Esophagus (tissue), 2 donors: ENCODE measurements around the gene FOXP1. TPM values are rescaled to one million over a fixed set of nuclear protein-coding genes. Genes with fewer than 3 reads are reported as not detected.

Experiments
- H3K27ac ChIP-seq, 2 donors: one replicate each; pipeline ENCODE4 v1.5.1; 2013; ENCODE audit warnings: low read depth in 2 of 2, mild to moderate bottlenecking in 2 of 2, inconsistent platforms in 1 of 2, low read length in 1 of 2, moderate library complexity in 1 of 2
- H3K27me3 ChIP-seq, 2 donors: one replicate each; pipeline ENCODE4 v1.6.1; 2013; ENCODE audit warnings: low read length in 2 of 2, control low read depth in 1 of 2, mild to moderate bottlenecking in 1 of 2; ENCODE audit not compliant: insufficient read depth in 2 of 2, control insufficient read depth in 1 of 2
- H3K36me3 ChIP-seq, 2 donors: one replicate each; pipeline ENCODE4 v1.6.1; 2013; ENCODE audit warnings: low read length in 1 of 2; ENCODE audit not compliant: control insufficient read depth in 2 of 2, insufficient read depth in 2 of 2
- H3K4me1 ChIP-seq, 2 donors: one replicate each; pipeline ENCODE4 v1.6.1; 2013; ENCODE audit warnings: low read length in 1 of 2; ENCODE audit not compliant: control insufficient read depth in 2 of 2, insufficient read depth in 2 of 2
- H3K4me3 ChIP-seq, 2 donors: one replicate each; pipeline ENCODE4 v1.5.1; 2013; ENCODE audit warnings: low read length in 2 of 2, mild to moderate bottlenecking in 2 of 2, low read depth in 1 of 2, moderate library complexity in 1 of 2
- H3K9me3 ChIP-seq, 2 donors: one replicate each; pipeline ENCODE4 v1.6.1; 2013; ENCODE audit warnings: mild to moderate bottlenecking in 2 of 2, low read depth in 1 of 2, low read length in 1 of 2, moderate library complexity in 1 of 2; ENCODE audit not compliant: control insufficient read depth in 2 of 2, insufficient read depth in 1 of 2
- WGBS, 2 donors: extraction: QIAGEN DNeasy Blood & Tissue Kit; methylation state at CpG; one replicate each; pipeline ENCODE4 v1.1.7; 2013; 5-methylcytosine and 5-hydroxymethylcytosine counted together
- polyA plus RNA-seq, 2 donors: library from polyadenylated mRNA; stranded (reverse); fragments of 200-250 nt; gene quantifications; one replicate each; pipeline ENCODE4 v1.2.3, GENCODE V29; 2013
- donor health status: healthy with polysubstance abuse.
- donor health status: Bipolar disorder and iron deficiency.

The FOXP1 gene
- polyA plus RNA-seq = 10 to 100 TPM; 10.7 to 20.4 TPM

- Histone ChIP-seq H3K4me3 (peak within 1 kb of the TSS; percentile 88 to 89), H3K9me3 (no peaks in the 10 kb centered on the region), H3K4me1 (no peaks in the 10 kb centered on the region), H3K27me3 (no peaks in the 10 kb centered on the region), H3K36me3 (no peaks in the 10 kb centered on the region), H3K27ac (peak within 1 kb of the TSS; percentile 99)
- 0 to 1% methylated on average over 53 to 75 of the region's 75 CpGs for WGBS, 2 donors
Observed at GRCh38 chr3:71583566-71584393, at the start of gene FOXP1. Gene FOXP1 (minus strand): TSS chr3:71583728. CDS start chr3:71198381, 385,347 bp downstream.

- no peaks in the 10 kb centered on the region for H3K4me1 ChIP-seq
- no peaks in the 10 kb centered on the region for H3K9me3 ChIP-seq
- H3K27me3 ChIP-seq = no peaks in the 10 kb centered on the region
- WGBS, 2 donors = 52 to 71% methylated on average over 2 of the region's 2 CpGs
- H3K36me3 ChIP-seq = no peaks in the 10 kb centered on the region
- H3K27ac ChIP-seq = no peak overlapping the region
- H3K4me3 ChIP-seq = no peak overlapping the region
Observed at GRCh38 chr3:71629711-71630110, 46.2 kb upstream of the FOXP1 start.

- no peaks in the 10 kb centered on the region for H3K4me1 ChIP-seq
- 61 to 65% methylated on average over 8 of the region's 8 CpGs for WGBS, 2 donors
- no peak overlapping the region for H3K4me3 ChIP-seq
- no peaks in the 10 kb centered on the region for H3K36me3 ChIP-seq
- H3K27ac ChIP-seq = no peak overlapping the region
- H3K27me3 ChIP-seq = no peaks in the 10 kb centered on the region
- no peaks in the 10 kb centered on the region for H3K9me3 ChIP-seq
Observed at GRCh38 chr3:71629289-71629688, 45.8 kb upstream of the FOXP1 start.

GRCh38 chr3:71628522-71628921 lies 45.0 kb upstream of the FOXP1 start:
- no peaks in the 10 kb centered on the region for H3K36me3 ChIP-seq
- no peaks in the 10 kb centered on the region for H3K4me1 ChIP-seq
- H3K9me3 ChIP-seq = no peaks in the 10 kb centered on the region
- no peak overlapping the region for H3K4me3 ChIP-seq
- 71 to 72% methylated on average over 6 of the region's 6 CpGs for WGBS, 2 donors
- H3K27ac ChIP-seq = no peak overlapping the region
- H3K27me3 ChIP-seq = no peaks in the 10 kb centered on the region

- no peaks in the 10 kb centered on the region for H3K4me1 ChIP-seq
Observed at GRCh38 chr3:71625676-71626075, 42.1 kb upstream of the FOXP1 start.

GRCh38 chr3:71621825-71622537 lies 38.5 kb upstream of the FOXP1 start:
- no peaks in the 10 kb centered on the region for H3K9me3 ChIP-seq
- H3K4me3 ChIP-seq = no peak overlapping the region
- H3K27ac ChIP-seq = no peak overlapping the region
- no peaks in the 10 kb centered on the region for H3K4me1 ChIP-seq
- no peaks in the 10 kb centered on the region for H3K36me3 ChIP-seq
- H3K27me3 ChIP-seq = no peaks in the 10 kb centered on the region
- 83 to 85% methylated on average over 9 of the region's 9 CpGs for WGBS, 2 donors

More at GRCh38 chr3:71625676-71626075, 42.1 kb upstream of the FOXP1 start:
- no peaks in the 10 kb centered on the region for H3K36me3 ChIP-seq
- H3K9me3 ChIP-seq = no peaks in the 10 kb centered on the region
- no peak overlapping the region for H3K27ac ChIP-seq
- no peaks in the 10 kb centered on the region for H3K27me3 ChIP-seq
- H3K4me3 ChIP-seq = no peak overlapping the region

- Histone ChIP-seq H3K4me1 (no peaks in the 10 kb centered on the region), H3K36me3 (no peaks in the 10 kb centered on the region), H3K9me3 (no peaks in the 10 kb centered on the region), H3K27ac (no peak overlapping the region), H3K27me3 (no peaks in the 10 kb centered on the region), H3K4me3 (no peak overlapping the region)
- 91% methylated on average over 6 of the region's 6 CpGs for WGBS, 2 donors
Observed at GRCh38 chr3:71618538-71618937, 35.0 kb upstream of the FOXP1 start.

GRCh38 chr3:71616571-71617021 lies 33.1 kb upstream of the FOXP1 start:
- 84 to 91% methylated on average over 6 of the region's 6 CpGs for WGBS, 2 donors
- Histone ChIP-seq H3K27ac (no peak overlapping the region), H3K27me3 (no peaks in the 10 kb centered on the region), H3K4me3 (no peak overlapping the region), H3K4me1 (no peaks in the 10 kb centered on the region), H3K36me3 (no peaks in the 10 kb centered on the region), H3K9me3 (no peaks in the 10 kb centered on the region)

- 54 to 56% methylated on average over 3 of the region's 3 CpGs for WGBS, 2 donors
- no peaks in the 10 kb centered on the region for H3K36me3 ChIP-seq
- H3K4me1 ChIP-seq = no peaks in the 10 kb centered on the region
Observed at GRCh38 chr3:71614869-71615268, 31.3 kb upstream of the FOXP1 start.

More at GRCh38 chr3:71614869-71615268, 31.3 kb upstream of the FOXP1 start:
- no peaks in the 10 kb centered on the region for H3K27me3 ChIP-seq
- H3K9me3 ChIP-seq = no peaks in the 10 kb centered on the region
- H3K4me3 ChIP-seq = no peak overlapping the region
- H3K27ac ChIP-seq = no peak overlapping the region
